ENCODE results near the gene ERC2.

DNA sequence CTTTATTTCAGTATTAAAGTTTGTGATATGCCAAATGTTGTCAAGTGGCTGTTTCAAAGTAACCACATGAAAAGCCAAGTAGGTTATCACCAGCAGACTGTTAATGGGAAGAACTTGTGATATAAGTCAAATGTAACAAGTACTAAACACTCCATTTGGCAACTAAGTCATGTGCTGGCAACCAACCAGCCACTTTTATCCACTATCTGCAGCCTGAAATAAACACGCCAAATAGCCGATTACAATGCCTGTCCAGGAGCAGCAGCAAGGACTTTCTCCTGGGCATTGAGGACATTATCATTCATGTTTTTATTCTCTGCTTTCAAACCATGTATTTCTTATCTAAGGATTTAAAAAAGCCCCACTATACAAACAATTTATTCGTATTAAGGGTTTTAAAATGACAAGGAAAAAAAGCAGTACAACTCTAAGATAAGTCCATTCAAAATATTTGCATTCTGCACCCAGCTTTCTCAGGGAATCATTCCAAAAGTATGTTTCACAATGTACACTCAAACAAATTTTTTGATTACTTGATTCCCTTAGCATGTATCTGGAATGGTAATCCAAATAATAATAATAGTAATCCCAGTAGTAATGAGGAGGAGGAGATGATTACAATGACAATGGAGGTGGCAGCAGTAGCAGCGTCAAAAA, 448.6 kb downstream of the ERC2 start:
- TF ChIP-seq, protein P1, sequence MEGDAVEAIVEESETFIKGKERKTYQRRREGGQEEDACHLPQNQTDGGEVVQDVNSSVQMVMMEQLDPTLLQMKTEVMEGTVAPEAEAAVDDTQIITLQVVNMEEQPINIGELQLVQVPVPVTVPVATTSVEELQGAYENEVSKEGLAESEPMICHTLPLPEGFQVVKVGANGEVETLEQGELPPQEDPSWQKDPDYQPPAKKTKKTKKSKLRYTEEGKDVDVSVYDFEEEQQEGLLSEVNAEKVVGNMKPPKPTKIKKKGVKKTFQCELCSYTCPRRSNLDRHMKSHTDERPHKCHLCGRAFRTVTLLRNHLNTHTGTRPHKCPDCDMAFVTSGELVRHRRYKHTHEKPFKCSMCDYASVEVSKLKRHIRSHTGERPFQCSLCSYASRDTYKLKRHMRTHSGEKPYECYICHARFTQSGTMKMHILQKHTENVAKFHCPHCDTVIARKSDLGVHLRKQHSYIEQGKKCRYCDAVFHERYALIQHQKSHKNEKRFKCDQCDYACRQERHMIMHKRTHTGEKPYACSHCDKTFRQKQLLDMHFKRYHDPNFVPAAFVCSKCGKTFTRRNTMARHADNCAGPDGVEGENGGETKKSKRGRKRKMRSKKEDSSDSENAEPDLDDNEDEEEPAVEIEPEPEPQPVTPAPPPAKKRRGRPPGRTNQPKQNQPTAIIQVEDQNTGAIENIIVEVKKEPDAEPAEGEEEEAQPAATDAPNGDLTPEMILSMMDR (conservative IDR thresholded peaks at IDR 0.05; ENCODE audit: low read depth, low read length): no peak
- no peak for TF ChIP-seq EZH2phosphoT487 (IDR thresholded peaks at IDR 0.05; ENCODE audit: borderline replicate concordance, low read length)

Measured in PC-3 (cell line).